Left cardiac atrium (tissue), 4 donors: Measurements from ENCODE around the gene ZNF93. TPM values are rescaled to one million over a fixed set of nuclear protein-coding genes. Genes with fewer than 3 reads are reported as not detected.
"Not testable (repeated sequence)": the region's sequence is repeated elsewhere in the genome, so short reads cannot be mapped to it uniquely, and the experiment has no call there.

Experiments
- ATAC-seq, 2 donors: fragments of 200-7000 bp; cut with Tn5 transposase; one replicate each; pipeline ENCODE4 v1.9.1; 2020; ENCODE audit warnings: mild to moderate bottlenecking in 2 of 2, moderate library complexity in 2 of 2
- DNase-seq: peaks from one replicate; pipeline ENCODE4 v3.0.0-alpha.2; 2020
- intact Hi-C, 2 donors: fragments of 100-400 bp; cut with DNase I; formaldehyde crosslinking; loops; one replicate each; pipeline versions ENCODE4 v1.14.1 to v1.15.1; 2022 to 2023
- long read RNA-seq: library from polyadenylated mRNA; unstranded; transcript quantifications from one replicate; pipeline ENCODE4 v2.0.0, GENCODE V29; 2021
- total RNA-seq, 2 donors: library from RNA; stranded (reverse); fragmentation: NEBNext Ultra II Directional; extraction: Animal tissue kit (Norgen Biotek cat#: 25700); gene quantifications; one replicate each; pipeline ENCODE4 v1.2.1, GENCODE V29; 2021
- donor health status: DM: no; HTN: yes; CAD: no.
- donor health status: DM: no; HTN: yes; CAD: no; lungs with severe emphysema.
- donor health status: DM: yes; HTN: yes; CAD: no.
- donor health status: Dilated cardiomyopathy.

The ZNF93 gene
- 1 to 10 TPM; 2.7 to 3.4 TPM for total RNA-seq
- long read RNA-seq, partial matches to known transcripts = 0 of 1 reads
- long read RNA-seq, other reads (novel, unspliced or antisense) = 0 of 1 reads

DNA sequence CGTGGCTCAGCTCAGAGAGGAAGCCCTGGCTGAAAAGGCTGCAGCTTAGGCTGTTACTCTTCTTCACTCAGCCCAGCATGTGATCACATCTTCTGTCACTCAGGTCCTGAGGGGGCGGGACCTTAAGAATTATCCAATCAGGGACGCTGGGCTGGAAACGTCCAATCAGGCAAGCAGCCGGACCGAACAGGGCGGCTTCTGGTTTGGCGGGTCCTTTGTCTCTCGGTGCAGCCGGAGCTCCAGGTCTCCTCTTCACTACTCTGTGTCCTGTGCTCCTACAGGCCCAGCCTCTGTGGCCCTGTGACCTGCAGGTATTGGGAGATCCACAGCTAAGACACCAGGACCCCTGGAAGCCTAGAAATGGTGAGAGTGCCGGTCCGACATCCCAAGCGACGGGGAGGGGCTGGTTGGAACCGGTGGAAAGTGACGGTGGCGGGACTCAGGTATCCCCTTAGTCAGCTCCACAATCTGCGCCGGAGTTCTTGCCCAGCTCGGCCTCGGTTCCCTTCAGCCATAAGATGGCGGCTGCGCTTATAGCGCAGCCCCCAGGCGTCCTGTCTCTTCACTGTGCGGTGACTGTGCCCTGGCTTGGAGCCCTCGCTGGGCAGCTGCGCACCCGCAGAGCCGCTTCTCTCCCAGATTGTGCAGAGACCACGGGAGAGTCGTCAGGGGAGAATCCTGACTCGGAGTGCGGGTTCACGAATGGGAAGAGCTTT, at the start of gene ZNF93:
Gene ZNF93 (plus strand): TSS at position 218 of the 716 bp plus-strand sequence. CDS start 143 bp downstream, at position 361.
- intact Hi-C loops = no loop called here
- ATAC-seq (peak; percentile 99), DNase-seq (peak; percentile 95)

DNA sequence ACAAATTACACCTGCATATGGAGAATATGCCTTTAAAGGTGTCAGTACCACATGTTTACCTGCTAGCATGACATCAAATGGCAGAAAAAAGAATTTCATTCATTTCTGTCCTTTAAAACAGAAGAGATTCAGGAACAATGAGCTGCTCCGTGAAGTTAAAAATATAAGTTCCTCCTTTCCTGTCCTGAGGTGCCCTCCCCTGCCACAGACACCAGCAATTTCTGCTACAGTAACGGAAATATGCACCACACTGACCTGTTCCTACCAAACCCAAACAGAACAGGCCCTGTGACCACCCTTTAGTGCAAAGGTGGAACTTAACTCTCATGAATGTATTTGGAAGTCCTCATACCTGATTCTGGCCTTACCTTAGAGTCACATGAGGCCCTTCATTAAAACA, 49.0 kb upstream of the ZNF93 start:
- DNase-seq, ATAC-seq, intact Hi-C loops: not testable (repeated sequence)

DNA sequence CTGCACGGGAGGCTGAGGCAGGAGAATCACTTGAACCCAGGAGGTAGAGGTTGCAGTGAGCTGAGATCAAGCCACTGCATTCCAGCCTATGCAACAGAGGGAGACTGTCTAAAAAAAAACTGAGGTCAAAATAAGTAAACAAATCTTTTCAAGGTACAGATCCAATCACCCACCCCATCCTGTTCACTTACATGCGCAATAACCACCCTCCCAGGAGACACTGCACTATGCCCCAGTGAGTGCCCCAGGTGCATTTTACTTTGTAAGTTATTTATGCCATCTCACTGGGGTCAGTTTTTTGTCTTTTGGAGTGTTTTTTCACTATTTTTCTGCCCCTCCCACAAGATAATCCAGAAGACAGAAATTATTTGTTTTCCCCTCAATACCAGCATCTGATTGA, 42.0 kb upstream of the ZNF93 start:
- ATAC-seq (no peak), DNase-seq (no peak)
- intact Hi-C loops = no loop called here

DNA sequence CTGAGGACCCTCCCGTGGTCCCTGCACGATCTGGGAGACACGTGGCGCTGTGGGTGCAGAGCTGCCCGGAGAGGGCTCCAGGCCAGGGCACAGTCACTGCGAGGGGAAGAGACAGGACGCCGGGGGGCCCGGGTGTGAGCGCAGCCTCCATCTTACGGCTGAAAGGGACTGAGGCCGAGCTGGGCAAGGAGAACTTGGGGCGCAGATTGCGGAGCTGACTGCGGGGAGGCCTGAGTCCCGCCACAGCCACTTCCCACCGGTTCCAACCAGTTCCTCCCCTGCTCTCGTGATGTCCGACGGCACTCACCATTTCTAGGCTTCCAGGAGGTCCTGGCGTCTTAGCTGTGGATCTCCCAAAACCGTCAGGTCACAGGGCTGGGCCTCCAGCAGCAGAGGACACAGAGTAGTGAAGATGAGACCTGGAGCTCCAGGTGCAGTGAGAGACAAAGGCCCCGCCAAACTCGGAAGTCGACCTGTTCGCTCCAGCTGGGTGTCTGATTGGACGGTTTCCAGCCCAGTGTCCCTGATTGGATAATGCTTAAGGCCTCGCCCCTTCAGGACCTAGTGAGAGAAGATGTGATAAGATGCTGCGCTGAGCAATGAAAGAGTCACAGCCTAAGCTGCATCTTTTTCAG, 39.9 kb upstream of the ZNF93 start:
- ATAC-seq (peak in 1 of 2 donors; percentile 29), DNase-seq (peak; percentile 73)
- intact Hi-C loops = no loop called here

DNA sequence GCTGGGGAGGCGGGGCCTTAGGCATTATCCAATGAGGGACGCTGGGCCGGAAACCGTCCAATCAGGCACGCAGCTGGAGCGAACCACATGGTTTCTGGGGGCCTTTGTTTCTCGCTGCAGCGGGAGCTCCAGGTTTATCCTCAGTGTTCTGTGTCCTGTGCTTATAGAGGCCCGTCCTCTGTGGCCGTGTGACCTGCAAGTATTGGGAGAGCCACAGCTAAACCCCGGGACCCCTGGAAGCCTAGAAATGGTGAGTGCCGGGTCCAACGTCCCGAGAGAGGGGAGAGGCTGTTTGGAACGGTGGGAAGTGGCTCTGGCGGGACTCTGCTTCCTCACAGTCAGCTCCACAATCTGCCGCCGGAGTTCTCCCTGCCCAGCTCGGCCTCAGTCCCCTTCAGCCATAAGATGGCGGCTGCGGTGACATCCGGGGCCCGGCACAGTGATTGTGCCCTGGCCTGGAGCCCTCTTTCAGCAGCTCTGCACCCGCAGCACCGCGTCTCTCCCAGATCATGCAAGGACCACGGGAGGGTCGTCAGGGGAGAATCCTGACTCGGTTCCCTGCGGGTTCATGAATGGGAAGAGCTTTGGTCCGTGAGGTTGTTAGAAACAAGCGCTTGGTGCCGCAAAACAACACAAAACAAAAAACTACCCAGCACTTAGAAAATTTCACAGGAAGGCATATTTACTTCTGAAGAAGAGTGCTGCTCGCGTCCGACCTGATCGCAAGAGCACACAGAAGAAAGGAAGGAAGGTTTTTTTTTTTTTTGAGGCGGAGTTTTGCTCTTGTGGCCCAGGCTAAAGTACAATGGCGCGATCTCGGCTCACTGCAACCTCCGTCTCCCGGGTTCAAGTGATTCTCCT, 34.8 kb upstream of the ZNF93 start, which contains the start of gene ZNF253:
Gene ZNF253 (plus strand): TSS at position 133 of the 861 bp plus-strand sequence. CDS start 115 bp downstream, at position 248.
- intact Hi-C loops = no loop called here
- ATAC-seq (peak; percentile 99), DNase-seq (peak; percentile 99)

DNA sequence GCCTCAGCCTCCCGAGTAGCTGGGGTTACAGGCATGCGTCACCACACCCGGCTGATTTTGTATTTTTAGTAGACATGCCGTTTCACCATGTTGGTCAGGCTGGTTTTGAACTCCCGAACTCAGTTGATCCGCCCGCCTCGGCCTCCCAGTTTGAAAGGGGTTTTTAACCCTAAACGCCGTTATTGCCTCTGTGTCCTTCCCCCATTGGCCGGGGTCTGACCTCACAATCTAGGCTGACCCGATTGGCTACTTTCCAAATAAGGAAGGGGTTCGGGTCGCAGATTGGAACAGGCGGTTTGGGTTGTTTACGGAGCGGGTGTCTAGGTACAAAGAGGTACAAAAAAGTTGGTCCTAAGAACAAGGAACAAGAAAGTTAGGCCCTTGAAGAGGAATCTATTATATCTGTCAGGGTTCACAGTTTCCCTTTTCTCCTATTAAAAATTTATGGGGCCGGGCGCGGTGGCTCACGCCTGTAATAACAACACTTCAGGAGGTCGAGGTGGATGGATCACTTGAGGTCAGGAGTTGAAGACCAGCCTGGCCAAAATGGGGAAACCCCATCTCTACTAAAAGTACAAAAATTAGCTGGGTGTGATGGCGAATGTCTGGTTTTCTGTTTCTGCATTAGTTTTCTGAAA, 34.0 kb upstream of the ZNF93 start:
- DNase-seq = peak; percentile 45
- ATAC-seq = peak in 1 of 2 donors; percentile 2
- intact Hi-C loops = no loop called here

DNA sequence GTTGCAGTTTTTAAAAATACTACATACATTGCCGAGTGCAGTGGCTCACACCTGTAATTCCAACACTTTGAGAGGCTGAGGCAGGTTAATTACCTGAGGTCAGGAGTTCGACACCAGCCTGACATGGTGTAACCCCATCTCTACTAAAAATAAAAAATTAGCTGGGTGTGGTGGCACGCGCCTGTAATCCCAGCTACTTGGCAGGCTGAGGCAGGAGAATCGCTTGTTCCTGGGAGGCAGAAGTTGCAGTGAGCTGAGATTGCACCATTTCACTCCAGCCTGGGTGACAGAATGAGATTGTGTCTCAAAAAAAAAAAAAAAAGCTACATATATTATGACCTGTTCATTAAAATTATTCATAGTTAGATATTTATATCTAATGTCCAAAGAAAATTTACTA, 30.7 kb upstream of the ZNF93 start:
- intact Hi-C loops, ATAC-seq, DNase-seq: not testable (repeated sequence)

DNA sequence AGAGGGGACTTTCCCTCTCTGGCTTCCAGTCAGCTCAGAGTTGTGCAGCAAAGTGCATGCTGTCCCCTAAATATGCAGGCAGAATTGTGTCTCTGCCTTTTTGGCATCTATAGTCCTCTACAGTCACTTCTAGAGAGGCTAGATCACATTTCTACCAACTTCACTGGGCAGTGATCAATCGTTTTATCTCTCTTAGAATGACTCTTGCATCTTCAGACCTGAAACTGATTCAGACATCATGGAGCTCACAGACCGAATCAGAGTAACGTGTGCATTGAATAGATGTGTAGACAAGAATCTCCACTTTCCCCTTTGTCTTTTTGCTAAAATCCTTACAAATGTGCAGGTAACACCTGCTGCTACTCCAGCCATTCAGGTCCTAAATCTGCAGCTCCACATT, 28.8 kb upstream of the ZNF93 start:
- no peak for DNase-seq
- intact Hi-C loops = no loop called here
- no peak for ATAC-seq

DNA sequence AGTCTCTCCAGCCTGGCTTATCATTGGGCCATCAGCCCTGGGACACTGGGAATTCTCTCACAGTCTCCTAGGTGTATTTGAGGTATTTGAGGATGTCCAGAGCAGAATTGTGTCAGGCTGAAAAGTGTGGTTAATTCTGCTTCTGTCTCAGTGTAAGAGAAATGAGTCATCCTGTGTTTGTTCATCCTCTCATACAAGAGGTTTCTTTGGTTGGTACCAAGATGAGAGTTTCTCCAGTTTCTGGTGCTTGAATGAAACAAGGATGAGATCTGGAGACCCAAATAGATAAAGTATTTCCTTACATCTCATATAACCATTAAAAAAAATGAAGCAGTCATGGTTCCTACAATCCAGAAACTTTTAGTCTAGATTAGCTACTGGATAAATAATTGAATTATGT, 27.4 kb upstream of the ZNF93 start:
- ATAC-seq (no peak), DNase-seq (no peak)
- intact Hi-C loops = no loop called here

DNA sequence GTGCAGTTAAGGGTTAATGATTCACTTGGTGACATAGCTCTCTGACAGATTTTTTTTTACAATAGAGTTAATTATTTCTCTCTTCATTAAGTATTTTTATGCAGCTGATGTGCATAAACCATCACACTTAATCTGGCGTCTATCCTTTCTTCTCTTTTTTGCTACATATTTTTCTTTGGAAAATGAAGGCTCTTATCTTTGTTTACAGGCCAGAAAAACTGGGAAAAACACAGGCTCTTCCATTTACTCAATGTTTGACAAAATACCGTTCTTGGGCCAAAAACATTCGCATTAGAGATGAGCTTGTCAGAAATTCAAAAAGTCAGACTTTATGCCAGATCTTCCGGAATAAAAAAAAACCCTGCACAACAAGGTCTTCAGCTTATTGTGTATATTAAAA, 23.0 kb upstream of the ZNF93 start:
- ATAC-seq = no peak
- no peak for DNase-seq
- intact Hi-C loops = no loop called here

DNA sequence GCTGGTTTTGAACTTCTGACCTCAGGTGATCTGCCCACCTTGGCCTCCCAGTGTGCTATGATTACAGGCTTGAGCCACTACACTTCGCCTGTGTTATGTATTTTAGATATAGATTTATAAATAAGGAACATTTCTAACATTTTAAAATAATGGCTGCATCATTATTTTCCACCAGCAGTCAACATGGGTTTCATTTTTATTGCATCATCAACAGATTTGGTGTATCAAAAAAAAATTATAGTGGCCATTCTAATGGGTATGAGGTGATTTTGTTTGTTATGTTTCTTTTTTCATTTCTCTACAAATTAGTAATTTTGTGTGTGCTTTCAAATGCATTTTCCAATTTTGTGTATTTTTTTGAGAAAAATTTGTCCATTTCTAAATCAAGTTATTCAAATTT, 16.2 kb upstream of the ZNF93 start:
- DNase-seq = no peak
- intact Hi-C loops = no loop called here

DNA sequence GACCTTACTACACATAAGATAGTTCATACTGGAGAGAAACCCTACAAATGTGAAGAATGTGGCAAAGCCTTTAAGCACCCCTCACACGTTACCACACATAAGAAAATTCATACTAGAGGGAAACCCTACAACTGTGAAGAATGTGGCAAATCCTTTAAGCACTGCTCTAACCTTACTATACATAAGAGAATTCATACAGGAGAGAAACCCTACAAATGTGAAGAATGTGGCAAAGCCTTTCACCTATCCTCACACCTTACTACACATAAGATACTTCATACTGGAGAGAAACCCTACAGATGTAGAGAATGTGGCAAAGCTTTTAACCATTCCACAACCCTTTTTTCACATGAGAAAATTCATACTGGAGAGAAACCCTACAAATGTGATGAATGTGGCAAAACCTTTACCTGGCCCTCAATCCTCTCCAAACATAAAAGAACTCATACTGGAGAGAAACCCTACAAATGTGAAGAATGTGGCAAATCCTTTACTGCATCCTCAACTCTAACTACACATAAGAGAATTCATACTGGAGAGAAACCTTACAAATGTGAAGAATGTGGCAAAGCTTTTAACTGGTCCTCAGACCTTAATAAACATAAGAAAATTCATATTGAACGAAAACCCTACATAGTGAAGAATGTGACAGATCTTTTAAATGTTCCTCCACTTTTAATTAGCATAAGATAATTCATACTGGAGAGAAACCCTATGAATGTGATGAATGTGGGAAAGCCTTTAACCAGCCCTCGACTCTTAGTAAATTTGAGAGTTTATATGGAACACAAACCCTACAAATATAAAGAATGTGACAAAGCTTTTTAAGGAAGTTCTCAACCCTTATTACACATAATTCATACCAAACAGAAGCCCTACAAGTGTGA, 8.4 kb upstream of the ZNF93 start:
- ATAC-seq, intact Hi-C loops, DNase-seq: not testable (repeated sequence)

More for the DNA sequence above, 16.2 kb upstream of the ZNF93 start:
- no peak for ATAC-seq

DNA sequence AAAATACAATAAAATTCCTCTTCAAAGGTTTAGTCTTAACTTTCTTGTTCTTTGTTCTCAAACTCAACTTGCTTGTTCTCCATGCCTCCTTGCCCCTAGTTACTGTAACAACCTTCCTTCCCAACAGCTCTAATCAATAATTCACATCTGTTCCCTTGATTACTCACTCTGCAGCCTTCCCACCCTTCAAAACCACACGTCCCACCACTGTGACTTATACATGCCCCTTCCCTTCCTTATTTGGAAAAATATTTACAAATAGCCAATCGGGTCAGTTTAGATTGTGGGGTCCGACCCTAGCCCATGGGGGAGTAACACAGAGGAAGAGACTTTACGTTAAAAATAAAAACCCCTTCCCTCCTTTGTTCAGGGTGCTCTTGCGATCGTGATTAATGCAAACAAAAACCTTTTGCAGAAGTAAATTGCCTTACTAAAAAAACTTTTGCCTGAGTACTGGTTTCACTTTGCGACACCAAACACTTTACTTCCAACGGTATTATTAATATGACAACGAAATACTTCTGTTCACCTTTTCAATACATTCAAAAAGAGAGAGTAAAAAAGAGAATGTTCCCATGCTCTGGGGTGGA, 512 bp upstream of the ZNF93 start:
- ATAC-seq (peak in 1 of 2 donors; percentile 16), DNase-seq (no peak)
- intact Hi-C loops = no loop called here

DNA sequence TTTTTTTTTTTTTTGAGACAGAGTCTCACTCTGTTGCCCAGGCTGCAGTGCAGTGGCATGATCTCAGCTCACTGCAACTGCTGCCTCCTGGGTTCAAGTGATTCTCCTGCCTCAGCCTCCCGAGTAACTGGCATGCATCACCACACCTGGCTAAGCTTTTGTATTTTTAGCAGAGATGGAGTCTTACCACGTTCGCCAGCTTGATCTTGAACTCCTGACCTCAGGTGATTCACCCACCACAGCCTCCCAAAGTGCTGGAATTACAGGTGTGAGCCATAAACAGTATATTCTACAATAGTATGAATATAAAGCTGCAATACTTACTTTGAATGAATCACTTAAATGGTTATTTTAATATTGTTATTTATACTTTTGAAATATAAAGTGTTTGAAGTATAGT, 6.8 kb downstream of the ZNF93 start:
- ATAC-seq, DNase-seq, intact Hi-C loops: not testable (repeated sequence)

DNA sequence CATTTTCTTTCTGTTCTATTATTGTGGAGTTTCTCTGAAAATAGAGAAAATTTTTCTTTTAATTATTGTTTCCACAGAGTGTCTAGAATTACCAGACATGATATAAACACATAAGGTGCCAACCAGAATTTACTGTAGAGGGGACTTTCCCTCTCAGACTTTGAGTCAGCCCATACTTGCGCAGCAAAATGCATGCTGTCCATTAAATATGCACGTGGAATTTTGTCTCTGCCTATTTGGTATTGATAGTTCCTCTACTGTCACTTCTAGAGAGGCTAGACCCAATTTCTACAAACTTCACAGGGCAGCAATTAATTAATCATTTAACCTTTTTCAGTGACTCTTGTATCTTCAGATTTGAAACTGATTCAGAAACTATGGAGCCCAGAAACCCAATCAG, 8.9 kb downstream of the ZNF93 start:
- ATAC-seq = no peak
- intact Hi-C loops = no loop called here
- DNase-seq = no peak

DNA sequence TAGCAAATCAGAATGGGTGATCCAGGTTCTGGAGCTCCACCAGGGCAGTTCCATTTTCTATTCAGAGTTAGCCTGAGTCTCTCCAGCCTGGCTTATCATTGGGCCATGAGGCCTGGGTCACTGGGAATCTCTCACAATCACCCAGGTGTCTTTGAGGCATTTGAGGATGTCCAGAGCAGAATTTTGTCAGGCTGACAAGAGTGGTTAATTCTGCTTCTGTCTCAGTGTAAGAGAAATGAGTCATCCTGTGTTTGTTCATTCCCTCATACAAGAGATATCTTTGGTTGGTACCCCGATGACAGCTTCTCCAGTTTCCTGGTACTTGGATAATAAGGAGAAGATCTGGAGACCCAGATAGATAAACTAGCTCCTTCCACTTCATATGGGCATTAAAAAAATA, 10.4 kb downstream of the ZNF93 start:
- DNase-seq (no peak), ATAC-seq (peak in 1 of 2 donors; percentile 61)
- intact Hi-C loops = no loop called here

DNA sequence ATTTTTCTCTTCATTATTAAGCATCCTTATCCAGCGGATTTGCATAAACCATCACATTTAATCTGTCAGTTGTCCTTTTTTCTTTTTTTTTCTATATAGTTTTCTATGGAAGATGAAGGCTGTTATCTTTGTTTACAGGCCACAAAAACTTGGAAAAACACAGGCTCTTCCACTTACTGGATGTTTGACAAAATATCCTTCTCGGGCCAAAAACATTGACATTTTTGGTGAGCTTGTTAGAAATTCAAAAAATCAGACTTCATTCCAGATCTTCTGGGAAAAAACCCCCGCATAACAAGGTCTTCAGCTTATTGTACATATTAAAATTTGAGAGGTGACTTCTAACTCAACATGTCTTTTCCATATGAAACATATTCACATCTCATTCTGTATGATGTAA, 13.8 kb downstream of the ZNF93 start:
- intact Hi-C loops = no loop called here
- DNase-seq = no peak
- no peak for ATAC-seq

DNA sequence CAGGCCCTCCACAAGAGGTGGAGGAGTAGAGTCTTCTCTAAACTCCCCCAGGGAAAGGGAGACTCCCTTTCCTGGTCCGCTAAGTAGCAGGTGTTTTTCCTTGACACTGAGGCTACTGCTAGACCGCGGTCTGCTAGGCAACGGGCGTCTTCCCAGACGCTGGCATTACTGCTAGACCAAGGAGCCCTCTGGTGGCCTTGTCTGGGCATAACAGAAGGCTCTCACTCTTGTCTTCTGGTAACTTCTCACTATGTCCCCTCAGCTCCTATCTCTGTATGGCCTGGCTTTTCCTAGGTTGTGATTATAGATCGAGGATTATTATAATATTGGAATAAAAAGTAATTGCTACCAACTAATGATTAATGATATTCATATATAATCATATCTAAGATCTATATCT, 29.7 kb downstream of the ZNF93 start:
- ATAC-seq, intact Hi-C loops: not testable (repeated sequence)
- DNase-seq = peak; percentile 70
